HFF-Myc (cell line): ENCODE measurements around the gene SAT1.

Experiments used
- DNase-seq: peaks from one replicate; pipeline ENCODE4 v3.0.0-alpha.2; 2011; ENCODE audit warnings: low read depth; ENCODE audit errors: extremely low read depth
- H3K4me3 ChIP-seq: replicated peaks from 2 replicates; pipeline ENCODE4 v1.5.1; 2011; ENCODE audit warnings: low read depth, mild to moderate bottlenecking, control low read depth, low read length
- TF ChIP-seq, protein P1 (sequence below): IDR thresholded peaks from 2 replicates; pipeline ENCODE4 v1.5.1; 2012; ENCODE audit warnings: mild to moderate bottlenecking, low read depth, low read length, control low read depth; ENCODE audit errors: missing control alignments

Gene SAT1

DNA sequence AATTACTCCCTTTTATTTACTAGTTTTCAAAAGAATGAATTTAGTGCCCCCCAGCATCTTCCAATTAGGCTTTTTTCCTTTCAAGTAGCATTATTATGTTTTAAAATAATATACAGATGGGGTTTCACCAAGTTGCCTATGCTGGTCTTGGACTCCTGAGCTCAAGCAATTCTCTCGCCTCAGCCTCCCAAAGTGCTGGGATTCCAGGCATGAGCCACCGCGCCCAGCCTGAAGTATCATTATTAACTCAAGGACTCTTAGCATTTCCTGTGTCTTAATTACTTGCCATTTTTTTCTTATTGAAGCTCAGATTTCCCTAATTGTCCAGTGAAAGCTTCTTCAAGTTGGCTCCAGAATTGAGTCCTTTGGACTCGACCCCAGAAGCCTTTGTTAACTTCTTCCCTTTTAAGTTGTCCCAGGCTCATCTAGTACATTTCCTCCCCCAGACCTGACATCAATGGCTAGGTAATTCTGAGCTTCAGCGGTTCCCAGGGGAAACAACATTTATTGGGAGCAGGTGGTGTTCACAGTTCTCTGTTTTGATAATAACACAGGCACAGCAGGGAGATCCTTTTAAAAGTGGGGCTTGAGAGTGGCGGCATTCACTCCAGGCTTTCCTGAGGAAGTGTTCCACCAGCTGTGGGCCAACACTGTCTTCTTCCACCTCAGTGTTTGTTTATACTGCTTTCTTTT lies 10.0 kb downstream of the SAT1 start:
- H3K4me3 ChIP-seq = no peak overlapping the region
- DNase-seq = no peak
- TF ChIP-seq, protein P1, sequence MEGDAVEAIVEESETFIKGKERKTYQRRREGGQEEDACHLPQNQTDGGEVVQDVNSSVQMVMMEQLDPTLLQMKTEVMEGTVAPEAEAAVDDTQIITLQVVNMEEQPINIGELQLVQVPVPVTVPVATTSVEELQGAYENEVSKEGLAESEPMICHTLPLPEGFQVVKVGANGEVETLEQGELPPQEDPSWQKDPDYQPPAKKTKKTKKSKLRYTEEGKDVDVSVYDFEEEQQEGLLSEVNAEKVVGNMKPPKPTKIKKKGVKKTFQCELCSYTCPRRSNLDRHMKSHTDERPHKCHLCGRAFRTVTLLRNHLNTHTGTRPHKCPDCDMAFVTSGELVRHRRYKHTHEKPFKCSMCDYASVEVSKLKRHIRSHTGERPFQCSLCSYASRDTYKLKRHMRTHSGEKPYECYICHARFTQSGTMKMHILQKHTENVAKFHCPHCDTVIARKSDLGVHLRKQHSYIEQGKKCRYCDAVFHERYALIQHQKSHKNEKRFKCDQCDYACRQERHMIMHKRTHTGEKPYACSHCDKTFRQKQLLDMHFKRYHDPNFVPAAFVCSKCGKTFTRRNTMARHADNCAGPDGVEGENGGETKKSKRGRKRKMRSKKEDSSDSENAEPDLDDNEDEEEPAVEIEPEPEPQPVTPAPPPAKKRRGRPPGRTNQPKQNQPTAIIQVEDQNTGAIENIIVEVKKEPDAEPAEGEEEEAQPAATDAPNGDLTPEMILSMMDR = no peak

DNA sequence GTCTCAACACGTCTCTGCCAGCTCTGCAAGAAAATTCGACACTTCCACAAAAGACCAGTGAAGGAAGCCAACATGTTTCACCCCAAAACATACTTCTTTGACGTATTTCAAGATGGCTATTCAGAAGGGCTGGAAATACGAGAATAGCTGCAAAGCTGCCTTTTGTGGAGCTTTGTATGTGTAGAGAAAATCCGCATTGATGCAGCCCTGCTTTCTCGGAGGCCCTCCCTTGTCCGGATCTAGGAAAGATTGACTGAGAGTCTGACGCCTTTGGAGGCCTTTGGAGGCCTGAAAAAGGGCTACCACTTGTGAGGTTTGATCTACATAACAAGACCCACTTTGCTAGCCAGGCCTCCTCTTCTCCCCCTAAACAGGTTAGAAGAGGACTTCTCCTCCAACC lies 12.2 kb downstream of the SAT1 start:
- no peak for DNase-seq
- TF ChIP-seq, protein P1 = no peak
- H3K4me3 ChIP-seq = no peak overlapping the region

DNA sequence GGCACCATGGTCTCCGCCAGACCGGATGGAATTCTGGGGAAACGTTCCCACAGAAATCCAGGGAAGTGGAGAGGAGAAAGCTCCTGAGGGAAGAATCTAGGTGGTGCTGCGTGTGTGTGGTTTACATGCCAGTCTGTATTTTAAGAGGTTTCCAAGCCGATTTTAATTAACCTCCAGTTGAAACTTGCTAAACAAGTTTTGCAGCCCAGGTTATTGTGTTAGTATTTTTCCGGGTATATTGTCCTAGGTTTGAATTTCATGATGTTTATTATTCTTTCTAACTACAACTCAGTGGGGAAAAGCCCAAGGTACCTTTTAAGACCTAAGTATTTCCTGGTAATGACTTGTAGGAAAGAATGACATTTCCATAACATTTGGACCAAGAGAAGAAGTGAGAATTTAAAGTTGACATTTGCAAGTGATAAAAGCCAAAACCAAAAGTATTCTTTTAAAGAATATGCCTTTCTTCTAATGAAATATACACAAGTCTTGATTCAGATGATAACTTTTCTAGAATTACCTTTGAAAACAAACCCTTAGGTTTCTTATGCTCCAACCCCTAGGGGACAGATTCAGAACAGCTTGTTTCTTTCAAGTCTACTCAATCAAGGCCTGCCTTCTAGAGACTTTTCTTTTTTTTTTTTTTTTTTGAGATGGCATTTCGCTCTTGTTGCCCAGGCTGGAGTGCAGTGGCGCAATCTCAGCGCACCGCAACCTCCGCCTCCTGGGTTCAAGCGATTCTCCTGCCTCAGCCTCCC lies 14.6 kb downstream of the SAT1 start:
- DNase-seq = no peak
- TF ChIP-seq, protein P1 = no peak
- H3K4me3 ChIP-seq = no peak overlapping the region

DNA sequence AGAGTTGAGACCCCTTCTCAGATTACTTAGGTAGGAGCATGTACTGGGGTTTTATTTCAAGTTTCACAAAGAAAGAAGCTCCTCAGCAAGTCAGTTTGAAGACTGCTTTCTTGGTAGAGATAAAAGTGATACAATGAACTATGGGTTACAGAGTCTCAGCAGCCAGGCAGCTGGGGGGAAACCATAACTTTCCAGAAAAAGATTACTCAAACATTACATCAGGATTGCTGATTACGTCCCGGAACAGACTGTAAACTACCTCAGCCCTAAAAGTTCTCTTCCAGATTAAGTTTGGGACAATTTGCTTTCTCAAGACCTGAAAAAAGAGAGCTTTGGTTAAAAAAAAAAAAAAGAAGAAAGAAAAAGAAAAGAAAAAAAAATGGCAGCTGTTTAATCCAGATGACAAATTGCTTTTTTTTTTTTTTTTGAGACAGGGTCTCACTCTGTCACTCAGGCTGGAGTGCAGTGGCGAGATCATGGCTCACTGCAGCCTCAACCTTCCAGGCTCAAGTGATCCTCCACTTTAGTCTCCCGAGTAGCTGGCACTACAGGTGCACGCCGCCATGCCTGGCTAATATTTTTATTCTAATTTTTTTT lies 16.6 kb downstream of the SAT1 start:
- no peak overlapping the region for H3K4me3 ChIP-seq
- DNase-seq = no peak
- TF ChIP-seq, protein P1 = no peak

DNA sequence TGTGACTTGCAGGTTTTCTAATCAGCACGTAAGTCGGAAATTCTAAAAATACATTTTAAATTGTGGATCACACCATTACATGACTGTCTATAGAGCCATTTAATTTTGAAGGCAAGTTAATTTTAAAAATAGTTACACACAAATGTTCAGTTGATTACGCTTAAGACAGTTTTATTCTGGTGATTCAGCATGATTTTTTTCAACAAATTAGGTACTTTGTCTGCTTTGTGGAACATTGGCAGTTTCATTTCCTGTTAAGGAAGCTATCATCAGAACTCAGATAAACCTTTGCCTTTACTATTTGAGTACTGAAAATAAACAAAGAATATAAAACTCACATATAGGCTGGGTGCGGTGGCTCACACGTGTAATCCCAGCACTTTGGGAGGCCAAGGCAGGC lies 19.5 kb downstream of the SAT1 start:
- TF ChIP-seq, protein P1 = no peak
- no peak for DNase-seq
- H3K4me3 ChIP-seq = no peak overlapping the region

DNA sequence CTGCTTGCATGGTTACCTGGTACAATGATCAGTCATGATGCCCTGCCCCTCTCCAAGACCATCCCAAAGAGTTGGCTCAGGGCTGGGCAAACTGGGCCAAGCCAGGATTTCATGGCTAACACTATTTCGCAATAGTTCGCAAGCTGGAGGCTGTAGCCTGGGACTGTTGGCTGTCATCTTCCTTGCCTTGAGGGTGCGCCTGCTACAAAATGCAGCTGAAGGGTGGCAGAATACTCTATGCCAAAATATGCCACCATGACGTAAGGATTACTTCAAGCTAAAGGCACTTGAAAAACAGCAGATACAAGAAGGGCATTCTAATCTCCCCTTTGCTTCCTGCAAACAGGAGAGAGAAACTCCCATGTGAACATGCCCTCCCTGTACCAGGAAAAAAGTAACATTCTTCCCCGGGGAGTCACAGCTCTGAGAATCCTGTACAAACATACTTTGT lies 21.0 kb downstream of the SAT1 start:
- TF ChIP-seq, protein P1 = no peak
- no peak for DNase-seq
- no peak overlapping the region for H3K4me3 ChIP-seq
